Measurements from ENCODE around the gene AMACR. TPM values are rescaled to one million over a fixed set of nuclear protein-coding genes. Genes with fewer than 3 reads are reported as not detected.
A peak's percentile ranks its signal among the peaks of the same experiment; 100 is the strongest.

Gene AMACR
- total RNA-seq, 1 experiment from 2014 or later: 20.6 TPM

GRCh38 chr5:34007201-34007620 is 639 bp downstream of the AMACR start:
- no peak for DNase-seq (ENCODE audit: low read depth, low spot score)
- TF ChIP-seq SIN3A (IDR thresholded peaks at IDR 0.05; ENCODE audit: borderline replicate concordance, insufficient read depth, low read depth, low read length) (no peak), REST (IDR thresholded peaks at IDR 0.05; ENCODE audit: insufficient read depth in 1 of 2, low read depth in 2 of 2, low read length in 1 of 2) (no peak), POLR2AphosphoS5 (IDR thresholded peaks at IDR 0.05; ENCODE audit: low read depth, low read length) (no peak), CTCF (IDR thresholded peaks at IDR 0.05) (no peak), TCF7L2 (IDR thresholded peaks at IDR 0.05; ENCODE audit: low read depth, low read length) (no peak)
- Histone ChIP-seq H3K36me3 (ENCODE audit: control insufficient read depth, insufficient read depth, low read length) (no peaks in the 10 kb centered on the region; the same call in 1 of the 2 replicates), H3K4me3 (ENCODE audit: low read depth in 2 of 2, low read length in 2 of 2) (peak overlapping the region; percentile 79 to 90), H3K27ac (ENCODE audit: low read length) (peak overlapping the region; percentile 99), H3K4me1 (ENCODE audit: control insufficient read depth, insufficient read depth, low read length) (peaks cover 8% of the 10 kb centered on the region), H3K9me3 (ENCODE audit: control insufficient read depth, insufficient read depth, low read depth, low read length) (no peaks in the 10 kb centered on the region), H3K27me3 (ENCODE audit: control insufficient read depth, insufficient read depth, low read length) (no peaks in the 10 kb centered on the region)
- no peak for ATAC-seq
- CTCF ChIA-PET: no interaction called here
- intact Hi-C loops (cut with micrococcal nuclease; ENCODE audit: unreplicated experiment) (loop anchor here (5.0 kb wide), 1 partner anchor 460 kb away; no protein-coding TSS in a partner anchor), in situ Hi-C loops (cut with HindIII; ENCODE audit: low pct_unique_long_range_greater_than_20kb, low sequenced_read_pairs) (no loop called here)
- POLR2A ChIA-PET: no interaction called here
- BruUV-seq (replicated peaks): TSS peak; percentile 58

GRCh38 chr5:34005681-34006080 is 2.2 kb downstream of the AMACR start:
- no peaks in the 10 kb centered on the region for H3K9me3 ChIP-seq (ENCODE audit: control insufficient read depth, insufficient read depth, low read depth, low read length)
- no peaks in the 10 kb centered on the region; the same call in 1 of the 2 replicates for H3K36me3 ChIP-seq (ENCODE audit: control insufficient read depth, insufficient read depth, low read length)
- TF ChIP-seq POLR2AphosphoS5 (IDR thresholded peaks at IDR 0.05; ENCODE audit: low read depth, low read length): no peak
- TF ChIP-seq REST (IDR thresholded peaks at IDR 0.05; ENCODE audit: insufficient read depth in 1 of 2, low read depth in 2 of 2, low read length in 1 of 2): no peak
- no peak for TF ChIP-seq CTCF (IDR thresholded peaks at IDR 0.05)
- TF ChIP-seq SIN3A (IDR thresholded peaks at IDR 0.05; ENCODE audit: borderline replicate concordance, insufficient read depth, low read depth, low read length): no peak
- no peak for TF ChIP-seq TCF7L2 (IDR thresholded peaks at IDR 0.05; ENCODE audit: low read depth, low read length)
- intact Hi-C loops (cut with micrococcal nuclease; ENCODE audit: unreplicated experiment) (loop anchor here (5.0 kb wide), 1 partner anchor 462 kb away; no protein-coding TSS in a partner anchor), in situ Hi-C loops (cut with HindIII; ENCODE audit: low pct_unique_long_range_greater_than_20kb, low sequenced_read_pairs) (no loop called here)
- no peak overlapping the region for H3K4me3 ChIP-seq (ENCODE audit: low read depth in 2 of 2, low read length in 2 of 2)
- POLR2A ChIA-PET: no interaction called here
- no peak for DNase-seq (ENCODE audit: low read depth, low spot score)
- H3K4me1 ChIP-seq (ENCODE audit: control insufficient read depth, insufficient read depth, low read length): peaks cover 8% of the 10 kb centered on the region
- no peak overlapping the region for H3K27ac ChIP-seq (ENCODE audit: low read length)
- CTCF ChIA-PET: no interaction called here
- no TSS peak for BruUV-seq (replicated peaks)
- ATAC-seq: no peak
- H3K27me3 ChIP-seq (ENCODE audit: control insufficient read depth, insufficient read depth, low read length): no peaks in the 10 kb centered on the region

Measured in Panc1 (cell line).